ENCODE data around the gene HES3. TPM values are rescaled to one million over a fixed set of nuclear protein-coding genes. Genes with fewer than 3 reads are reported as not detected.

HES3 gene
- total RNA-seq, 1 experiment from 2014 or later, result not detected

- TF ChIP-seq ZBTB33 (IDR thresholded peaks at IDR 0.05; ENCODE audit: extremely low read depth, insufficient replicate concordance, low read length), result no peak
- no peak for TF ChIP-seq CEBPB (IDR thresholded peaks at IDR 0.05; ENCODE audit: low read depth)
- TF ChIP-seq POLR2A (IDR thresholded peaks at IDR 0.05; ENCODE audit: borderline replicate concordance, extremely low read depth, insufficient read depth, insufficient read length), result no peak
These were observed 2.8 kb downstream of the HES3 start (continued) for GRCh38 chr1:6246497-6247467.

- DNase-seq (ENCODE audit: low read depth, low spot score) (no peak), ATAC-seq (no peak)
- Histone ChIP-seq H2AFZ (ENCODE audit: low read depth, low read length, poor library complexity, severe bottlenecking) (no peak overlapping the region), H3K27ac (ENCODE audit: low read depth, low read length) (no peak overlapping the region), H3K4me1 (ENCODE audit: control insufficient read depth in 1 of 2, insufficient read depth in 2 of 2, low read length in 2 of 2) (peaks cover 17 to 38% of the 10 kb centered on the region in 2 experiments; a peak in 3 of 4 replicates), H3K4me3 (replicated peaks in 1 of 2; ENCODE audit: low read depth in 1 of 2, low read length in 2 of 2) (no peak overlapping the region), H4K20me1 (ENCODE audit: insufficient read depth) (no peaks in the 10 kb centered on the region), H3K9ac (ENCODE audit: low read length) (no peak overlapping the region), H3K27me3 (ENCODE audit: insufficient read depth, low read length) (no peaks in the 10 kb centered on the region), H3K79me2 (ENCODE audit: insufficient read depth, low read length) (no peaks in the 10 kb centered on the region), H3K9me2 (ENCODE audit: insufficient read depth) (no peaks in the 10 kb centered on the region), H3K4me2 (ENCODE audit: low read length) (no peak overlapping the region), H3K9me3 (ENCODE audit: control insufficient read depth in 1 of 2, insufficient read depth in 1 of 2, low read depth in 1 of 2, low read length in 2 of 2) (no peaks in the 10 kb centered on the region), H3K36me3 (ENCODE audit: control insufficient read depth in 1 of 2, insufficient read depth in 2 of 2, low read length in 2 of 2) (no peaks in the 10 kb centered on the region)
- BruUV-seq (replicated peaks), result TSS peak; percentile 38
- intact Hi-C loops (cut with micrococcal nuclease), result loop anchor here (2.0 to 5.0 kb wide), 3 partner anchors 191 to 960 kb away; no protein-coding TSS in a partner anchor
- ChIA-PET POLR2A (no interaction called here), RAD21 (ENCODE audit: low non-redundant PET in 1 of 2, low total read pairs in 2 of 2, uncharacterized antibody in 2 of 2, unreplicated experiment in 2 of 2) (interaction anchor here (0.9 to 2.8 kb wide), 2 partner anchors 96 to 158 kb away, joined by 4 to 10 read pairs; no protein-coding TSS in a partner anchor), CTCF (interaction anchor here (1.6 to 5.0 kb wide), 7 partner anchors 10 to 192 kb away, joined by 4 to 39 read pairs (median 29); partner anchors contain the start of genes ICMT and RNF207)
- TF ChIP-seq TCF7L2 (IDR thresholded peaks at IDR 0.05; ENCODE audit: borderline replicate concordance, extremely low read depth, insufficient read depth, insufficient read length) (no peak), SIN3A (IDR thresholded peaks at IDR 0.05; ENCODE audit: low read depth) (no peak), MAX (IDR thresholded peaks at IDR 0.05) (no peak), ATF3 (IDR thresholded peaks at IDR 0.05) (no peak), CBX3 (IDR thresholded peaks at IDR 0.05; ENCODE audit: low read depth) (no peak), CEBPB (IDR thresholded peaks at IDR 0.05; ENCODE audit: low read depth) (no peak)
These were observed 3.7 kb downstream of the HES3 start for GRCh38 chr1:6247651-6248050.
